Neural crest cell (in vitro differentiated cells): ENCODE data around the gene DCUN1D4. TPM values are rescaled to one million over a fixed set of nuclear protein-coding genes. Genes with fewer than 3 reads are reported as not detected.

Experiments
- DNase-seq: peaks from one replicate; pipeline ENCODE4 v3.0.0; 2021; ENCODE audit warnings: low read depth, mixed read lengths, low spot score
- H3K27ac Mint-ChIP-seq: one replicate; pipeline ENCODE4 v1.8.0; 2021; ENCODE audit warnings: mild to moderate bottlenecking, mixed read lengths; ENCODE audit not compliant: unreplicated experiment
- H3K27me3 Mint-ChIP-seq: 2 replicates; pipeline ENCODE4 v1.8.0; 2021; ENCODE audit warnings: low read depth, mild to moderate bottlenecking, mixed read lengths
- H3K36me3 Mint-ChIP-seq: 2 replicates; pipeline ENCODE4 v1.8.0; 2021; ENCODE audit warnings: low read depth, mild to moderate bottlenecking, mixed read lengths
- H3K4me1 Mint-ChIP-seq: 2 replicates; pipeline ENCODE4 v1.8.0; 2021; ENCODE audit warnings: mixed read lengths
- H3K4me3 Mint-ChIP-seq: one replicate; pipeline ENCODE4 v1.8.0; 2021; ENCODE audit warnings: mild to moderate bottlenecking, mixed read lengths
- H3K9me3 Mint-ChIP-seq: 2 replicates; pipeline ENCODE4 v1.8.0; 2021; ENCODE audit warnings: mixed read lengths
- CTCF ChIP-seq: fragments of 200-600 bp; sonication (generic); conservative IDR thresholded peaks from 2 replicates; pipeline ENCODE4 v1.5.0; 2021; ENCODE audit warnings: antibody characterized with exemption, mild to moderate bottlenecking
- total RNA-seq: library from RNA; stranded (reverse); gene quantifications from 2 replicates; pipeline ENCODE4 v1.2.1, GENCODE V29; 2021

The DCUN1D4 gene
- total RNA-seq, 1 donor from 2014 or later: 69.0 TPM

GRCh38 chr4:51855751-51856150 lies 12.8 kb downstream of the DCUN1D4 start:
- no peaks in the 10 kb centered on the region for H3K9me3 Mint-ChIP-seq
- peaks cover 68% of the 10 kb centered on the region for H3K4me1 Mint-ChIP-seq
- TF ChIP-seq CTCF: no peak
- DNase-seq: no peak
- no peak overlapping the region for H3K4me3 Mint-ChIP-seq
- H3K27ac Mint-ChIP-seq: no peak overlapping the region
- peaks cover 6% of the 10 kb centered on the region for H3K36me3 Mint-ChIP-seq
- no peaks in the 10 kb centered on the region for H3K27me3 Mint-ChIP-seq

DNA sequence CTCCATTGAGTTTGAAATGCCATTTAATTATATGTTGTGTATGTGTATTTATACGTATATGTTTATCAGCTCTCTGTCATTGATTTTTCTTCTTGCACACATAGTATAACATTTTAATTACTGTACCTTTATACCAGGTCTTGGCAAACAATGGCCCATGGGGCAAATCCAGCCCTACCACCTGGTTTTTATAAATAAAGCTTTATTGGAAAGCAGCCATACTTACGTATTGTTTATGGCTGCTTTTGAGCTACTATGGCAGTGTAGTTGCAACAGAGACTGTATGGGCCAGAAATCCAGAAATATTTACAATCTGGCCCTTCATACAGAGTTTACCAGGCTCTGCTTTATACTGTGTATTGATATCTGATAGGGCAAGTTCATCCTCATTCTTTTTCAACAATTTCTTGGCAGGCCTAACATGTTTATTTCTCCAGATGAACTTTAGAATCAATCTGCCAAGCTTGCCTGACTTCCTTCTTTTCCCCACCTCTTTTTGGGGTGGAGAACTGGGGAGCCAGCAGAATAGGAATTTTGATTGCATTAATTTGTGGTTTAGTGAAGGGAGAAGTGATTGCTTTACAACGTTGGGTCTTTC lies 15.8 kb downstream of the DCUN1D4 start:
- H3K4me1 Mint-ChIP-seq: peaks cover 40% of the 10 kb centered on the region
- no peak for DNase-seq
- H3K36me3 Mint-ChIP-seq: peaks cover 6% of the 10 kb centered on the region
- H3K27ac Mint-ChIP-seq: no peak overlapping the region
- no peak for TF ChIP-seq CTCF
- no peak overlapping the region for H3K4me3 Mint-ChIP-seq
- no peaks in the 10 kb centered on the region for H3K27me3 Mint-ChIP-seq
- H3K9me3 Mint-ChIP-seq: no peaks in the 10 kb centered on the region

GRCh38 chr4:51859476-51860031 lies 16.6 kb downstream of the DCUN1D4 start:
- no peak overlapping the region for H3K4me3 Mint-ChIP-seq
- no peak for DNase-seq
- no peak overlapping the region for H3K27ac Mint-ChIP-seq
- H3K36me3 Mint-ChIP-seq: peaks cover 6% of the 10 kb centered on the region
- no peaks in the 10 kb centered on the region for H3K27me3 Mint-ChIP-seq
- TF ChIP-seq CTCF: no peak
- no peaks in the 10 kb centered on the region for H3K9me3 Mint-ChIP-seq
- peaks cover 36% of the 10 kb centered on the region for H3K4me1 Mint-ChIP-seq

DNA sequence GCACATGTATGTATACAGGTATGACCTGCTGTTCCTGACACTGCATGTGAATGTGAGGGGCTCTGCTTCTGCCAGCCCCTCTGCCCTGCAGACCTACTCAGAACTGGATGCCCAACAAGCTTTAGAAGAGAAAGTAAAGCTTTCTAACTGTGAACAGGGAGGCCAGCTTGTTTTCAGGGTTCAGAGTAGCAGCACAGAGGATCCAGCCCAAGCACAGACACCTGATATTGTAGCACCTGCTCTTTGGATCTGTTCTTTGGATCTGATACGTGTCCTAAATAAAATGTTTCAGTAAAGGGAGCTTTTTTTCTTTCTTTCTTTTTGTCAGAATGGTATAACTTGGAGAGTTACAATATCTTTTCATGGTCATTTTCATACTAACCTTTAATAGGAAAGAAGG lies 19.2 kb downstream of the DCUN1D4 start:
- H3K27me3 Mint-ChIP-seq: no peaks in the 10 kb centered on the region
- no peak overlapping the region for H3K27ac Mint-ChIP-seq
- no peak overlapping the region for H3K4me3 Mint-ChIP-seq
- H3K4me1 Mint-ChIP-seq: peaks cover 20% of the 10 kb centered on the region
- peaks cover 7% of the 10 kb centered on the region for H3K36me3 Mint-ChIP-seq
- TF ChIP-seq CTCF: no peak
- DNase-seq: no peak
- no peaks in the 10 kb centered on the region for H3K9me3 Mint-ChIP-seq

GRCh38 chr4:51862781-51863180 lies 19.8 kb downstream of the DCUN1D4 start:
- Mint-ChIP-seq H3K27me3 (no peaks in the 10 kb centered on the region), H3K27ac (no peak overlapping the region), H3K36me3 (peaks cover 9% of the 10 kb centered on the region), H3K4me1 (peaks cover 18% of the 10 kb centered on the region), H3K4me3 (no peak overlapping the region), H3K9me3 (no peaks in the 10 kb centered on the region)
- DNase-seq: no peak
- TF ChIP-seq CTCF: no peak
